ENCODE data around the gene CYBRD1.

- TF ChIP-seq SP1 (IDR thresholded peaks at IDR 0.05) (no peak), FOXK2 (IDR thresholded peaks at IDR 0.05) (no peak), ELF4 (IDR thresholded peaks at IDR 0.05) (no peak), ARNT (IDR thresholded peaks at IDR 0.05) (no peak), CTBP1 (IDR thresholded peaks at IDR 0.05; ENCODE audit: borderline replicate concordance) (no peak), FOXM1 (IDR thresholded peaks at IDR 0.05; ENCODE audit: borderline replicate concordance) (no peak), FOXA1 (IDR thresholded peaks at IDR 0.05) (no peak), NFRKB (IDR thresholded peaks at IDR 0.05) (no peak), BHLHE40 (IDR thresholded peaks at IDR 0.05; ENCODE audit: borderline replicate concordance) (no peak)
Observed at GRCh38 chr2:171547256-171547655, 25.0 kb downstream of the CYBRD1 start.

Data from HEK293T (cell line).